GM10847 (cell line): ENCODE data around the gene ANAPC13.

Experiments used
- POLR2A ChIP-seq: IDR thresholded peaks from 2 replicates; pipeline ENCODE4 v1.6.1; 2011; ENCODE audit not compliant: insufficient read length; ENCODE audit errors: extremely low read depth

The ANAPC13 gene

DNA sequence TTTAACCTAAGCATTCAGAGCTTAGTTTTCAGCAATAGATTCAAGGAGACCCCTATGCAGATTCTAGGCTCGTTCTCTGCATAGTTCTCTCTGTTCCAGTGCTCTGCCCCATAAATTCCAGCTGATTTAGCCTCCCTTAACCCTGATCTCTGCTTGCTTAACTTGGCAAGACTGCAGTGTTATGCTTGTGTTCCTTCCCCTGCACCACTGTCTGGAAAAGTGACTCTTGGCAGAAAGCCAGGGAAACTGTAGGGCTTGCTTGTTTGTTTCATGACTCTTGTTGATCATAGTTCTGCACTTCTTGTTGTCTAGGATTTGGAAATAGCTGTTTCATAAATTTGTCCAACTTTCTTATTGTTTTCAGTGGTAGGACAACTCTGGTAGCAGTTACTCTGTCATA lies 40.1 kb downstream of the ANAPC13 start:
- TF ChIP-seq POLR2A, result no peak

DNA sequence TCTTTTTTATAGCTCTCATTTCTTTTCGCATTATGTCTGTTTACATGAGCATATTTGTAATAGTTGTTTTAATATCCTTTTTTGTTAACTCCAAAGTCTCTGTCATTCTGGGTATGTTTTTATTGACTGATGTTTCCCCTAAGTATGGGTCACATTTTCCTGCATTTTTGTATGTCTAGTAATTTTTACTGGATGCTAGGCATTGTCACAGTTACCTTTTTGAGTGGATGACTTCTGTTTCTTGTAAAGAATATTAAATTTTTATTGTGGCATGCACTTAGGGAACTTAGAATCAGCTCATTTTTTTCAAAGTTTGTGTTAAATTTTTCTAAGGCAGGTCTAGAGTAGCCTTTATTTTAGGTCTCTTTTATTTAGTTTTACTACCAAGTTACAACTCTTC lies 40.7 kb downstream of the ANAPC13 start:
- TF ChIP-seq POLR2A, result no peak

DNA sequence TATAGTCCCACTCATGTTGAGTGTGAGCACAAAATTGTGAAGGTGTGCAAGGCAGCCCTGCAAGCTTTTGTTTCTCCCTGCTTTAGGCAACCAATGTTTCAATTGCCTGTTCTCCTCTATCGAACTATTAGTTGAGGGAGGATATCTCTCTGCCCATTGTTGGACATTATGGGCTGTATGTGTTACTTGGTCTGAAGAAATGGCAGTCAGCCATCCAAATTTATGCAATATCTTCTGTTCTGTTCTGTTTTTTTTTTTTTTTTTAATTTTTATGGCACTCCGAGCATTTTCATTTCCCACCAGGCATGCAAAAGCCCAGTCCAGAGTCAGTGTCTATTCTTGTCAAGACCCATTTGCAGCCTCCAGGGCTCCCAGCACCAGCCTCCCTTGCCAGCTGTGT lies 44.0 kb downstream of the ANAPC13 start:
- no peak for TF ChIP-seq POLR2A

DNA sequence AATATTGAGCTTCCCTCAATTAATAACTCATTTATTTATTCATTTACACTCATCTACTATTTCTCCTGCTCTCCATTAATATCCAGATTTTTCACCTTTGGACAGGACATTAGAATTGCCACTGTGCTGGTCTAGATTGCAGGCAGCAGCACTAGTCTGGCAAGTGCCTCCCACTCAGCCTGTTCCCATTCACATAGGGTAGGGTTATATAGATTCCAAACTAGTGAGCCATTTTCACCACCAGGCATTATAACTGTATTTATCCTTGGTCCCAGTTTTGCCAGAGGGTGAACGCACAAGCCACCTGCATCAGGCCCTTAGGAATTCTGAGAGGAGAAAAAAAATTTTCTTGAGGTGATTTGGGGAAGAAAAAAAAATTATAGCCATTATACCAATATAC lies 44.5 kb downstream of the ANAPC13 start:
- TF ChIP-seq POLR2A, result no peak

DNA sequence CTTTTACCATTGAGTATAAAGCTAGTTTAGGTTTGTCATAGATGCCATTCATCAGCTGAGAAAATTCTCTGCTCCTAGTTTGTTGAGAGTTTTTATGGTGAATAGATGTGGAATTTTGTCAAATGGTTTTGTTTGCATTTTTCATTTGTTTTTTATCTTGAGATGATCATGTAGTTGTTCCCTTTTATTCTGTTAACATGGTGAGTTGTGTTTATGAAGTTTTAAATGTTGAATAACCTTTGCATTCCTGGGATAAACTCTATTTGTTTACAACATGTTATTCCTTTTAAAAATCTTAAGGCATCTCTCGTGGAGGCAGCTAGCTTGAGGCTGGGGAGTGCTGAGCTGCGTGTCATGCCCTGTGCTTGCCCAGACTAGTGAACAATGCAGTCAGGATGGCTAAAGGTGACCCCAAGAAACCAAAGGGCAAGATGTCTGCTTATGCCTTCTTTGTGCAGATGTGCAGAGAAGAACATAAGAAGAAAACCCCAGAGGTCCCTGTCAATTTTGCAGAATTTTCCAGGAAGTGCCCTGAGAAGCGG lies 48.5 kb downstream of the ANAPC13 start:
- no peak for TF ChIP-seq POLR2A

DNA sequence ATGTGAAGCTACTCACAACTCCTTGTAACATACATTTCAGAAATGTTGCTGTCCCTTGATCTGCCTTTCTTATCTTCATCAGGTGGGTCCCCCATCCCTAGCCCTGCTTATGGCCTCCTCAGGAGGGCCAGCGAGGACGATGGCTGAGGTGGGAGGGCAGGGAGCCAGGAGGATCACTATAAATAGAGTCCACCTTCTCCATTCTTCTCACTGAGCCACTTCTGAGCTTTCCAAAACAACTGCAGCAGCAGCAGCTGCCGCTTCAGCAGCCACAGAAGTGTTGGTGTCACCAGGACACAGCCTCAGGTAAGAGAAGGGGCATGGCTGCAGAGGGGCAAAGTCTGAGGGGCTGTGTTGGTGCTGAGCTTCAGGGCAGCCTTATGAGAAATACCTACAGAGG lies 53.5 kb downstream of the ANAPC13 start:
- no peak for TF ChIP-seq POLR2A

DNA sequence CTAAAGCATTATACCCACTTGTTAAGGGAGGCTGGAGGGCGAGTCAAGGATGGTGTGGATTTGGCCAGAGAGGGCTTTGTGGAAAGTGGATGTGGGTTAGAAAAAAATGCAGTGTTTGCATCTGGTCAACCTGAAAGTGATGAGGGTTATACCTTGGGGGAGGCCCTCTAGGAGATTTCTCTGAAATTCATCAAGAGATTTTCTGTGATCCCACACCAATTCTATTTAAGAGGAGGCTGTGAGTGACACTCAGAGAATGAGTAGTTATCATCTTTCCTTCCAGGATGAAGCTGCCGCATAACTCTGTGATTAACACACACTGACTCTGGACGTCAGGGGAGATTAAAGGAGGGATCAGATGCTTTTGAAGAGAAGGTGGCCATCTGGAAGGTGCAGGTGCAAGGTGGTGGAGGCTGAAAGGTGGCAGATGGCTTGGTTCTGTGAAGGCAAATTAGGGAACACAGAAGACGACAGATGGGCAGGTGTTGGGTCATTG lies 54.8 kb downstream of the ANAPC13 start:
- TF ChIP-seq POLR2A, result no peak

DNA sequence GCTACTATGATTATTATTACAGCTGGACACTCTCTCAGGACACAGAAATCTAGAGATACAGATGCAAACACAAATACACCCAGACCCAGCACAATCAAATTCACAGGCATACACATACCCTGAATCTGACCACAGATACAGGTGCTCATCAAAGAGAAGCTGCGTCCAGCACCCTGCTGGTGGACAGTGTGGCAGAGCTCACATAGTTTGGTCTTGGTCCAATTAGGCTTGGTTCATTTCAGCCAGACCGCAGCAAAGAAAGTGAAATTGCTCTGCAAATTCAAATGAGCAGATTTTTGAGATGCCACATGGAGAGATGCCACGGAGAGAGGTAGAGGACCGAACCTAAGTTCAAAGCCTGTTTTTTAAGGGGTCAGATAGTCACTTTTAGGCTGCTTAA lies 55.6 kb downstream of the ANAPC13 start:
- TF ChIP-seq POLR2A, result no peak

DNA sequence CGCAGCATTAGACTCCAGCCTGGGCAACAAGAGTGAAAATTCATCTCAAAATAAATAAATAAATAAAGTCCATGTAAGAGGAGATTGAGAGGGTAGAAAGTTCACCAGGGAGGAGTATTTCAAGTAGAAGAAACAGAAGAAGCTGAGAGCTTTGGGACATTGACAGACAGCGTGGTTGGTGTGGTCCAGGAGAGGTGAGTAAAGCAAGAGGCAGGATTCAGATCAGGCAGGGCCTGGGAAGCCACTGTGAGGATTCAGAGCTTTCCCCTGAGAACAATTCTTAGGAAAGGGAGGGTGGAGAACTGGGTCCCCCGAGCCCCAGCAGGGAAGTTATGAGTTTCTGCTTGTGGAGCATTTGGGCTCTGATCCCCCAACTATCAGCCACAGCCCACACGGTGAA lies 57.4 kb downstream of the ANAPC13 start:
- TF ChIP-seq POLR2A, result no peak
